Osteocyte (in vitro differentiated cells): ENCODE data around the gene TAMM41. TPM values are rescaled to one million over a fixed set of nuclear protein-coding genes. Genes with fewer than 3 reads are reported as not detected.

Source experiments
- DNase-seq: peaks from one replicate; pipeline ENCODE4 v3.0.0; 2021; ENCODE audit warnings: mixed read lengths; ENCODE audit not compliant: unreplicated experiment; ENCODE audit errors: extremely low spot score
- H3K27ac Mint-ChIP-seq: one replicate; pipeline ENCODE4 v1.8.0; 2021; ENCODE audit warnings: mild to moderate bottlenecking, mixed read lengths; ENCODE audit not compliant: unreplicated experiment
- H3K27me3 Mint-ChIP-seq: one replicate; pipeline ENCODE4 v1.8.0; 2021; ENCODE audit warnings: mixed read lengths; ENCODE audit not compliant: unreplicated experiment
- H3K36me3 Mint-ChIP-seq: one replicate; pipeline ENCODE4 v1.8.0; 2021; ENCODE audit warnings: mixed read lengths; ENCODE audit not compliant: unreplicated experiment
- H3K4me1 Mint-ChIP-seq: one replicate; pipeline ENCODE4 v1.8.0; 2021; ENCODE audit warnings: mixed read lengths; ENCODE audit not compliant: unreplicated experiment
- H3K4me3 Mint-ChIP-seq: one replicate; pipeline ENCODE4 v1.8.0; 2021; ENCODE audit warnings: mild to moderate bottlenecking, moderate library complexity, mixed read lengths; ENCODE audit not compliant: unreplicated experiment
- H3K9me3 Mint-ChIP-seq: one replicate; pipeline ENCODE4 v1.8.0; 2021; ENCODE audit warnings: mixed read lengths; ENCODE audit not compliant: unreplicated experiment
- CTCF ChIP-seq: fragments of 200-600 bp; sonication (generic); IDR thresholded peaks from 2 replicates; pipeline ENCODE4 v1.5.0; 2021; ENCODE audit warnings: antibody characterized with exemption, mild to moderate bottlenecking, moderate library complexity
- total RNA-seq: library from RNA; stranded (reverse); gene quantifications from 2 replicates; pipeline ENCODE4 v1.2.1, GENCODE V29; 2021

TAMM41 gene
- total RNA-seq, 1 donor from 2014 or later = 14.5 TPM

- H3K27ac Mint-ChIP-seq = peak overlapping the region; percentile 48
- no peaks in the 10 kb centered on the region for H3K9me3 Mint-ChIP-seq
- no peak for DNase-seq
- H3K4me1 Mint-ChIP-seq = peaks cover 3% of the 10 kb centered on the region
- H3K4me3 Mint-ChIP-seq = no peak overlapping the region
- H3K36me3 Mint-ChIP-seq = peaks cover 45% of the 10 kb centered on the region
- H3K27me3 Mint-ChIP-seq = no peaks in the 10 kb centered on the region
- TF ChIP-seq CTCF = no peak
These were observed 36.4 kb downstream of the TAMM41 start for GRCh38 chr3:11810276-11810675.

- H3K4me1 Mint-ChIP-seq = peaks cover 3% of the 10 kb centered on the region
- no peaks in the 10 kb centered on the region for H3K9me3 Mint-ChIP-seq
- no peak overlapping the region for H3K27ac Mint-ChIP-seq
- TF ChIP-seq CTCF = no peak
- no peak overlapping the region for H3K4me3 Mint-ChIP-seq
- DNase-seq = no peak
- H3K27me3 Mint-ChIP-seq = no peaks in the 10 kb centered on the region
- peaks cover 40% of the 10 kb centered on the region for H3K36me3 Mint-ChIP-seq
These were observed 38.5 kb downstream of the TAMM41 start for GRCh38 chr3:11808231-11808630.

GRCh38 chr3:11807686-11808085 is 39.0 kb downstream of the TAMM41 start:
- Mint-ChIP-seq H3K27me3 (no peaks in the 10 kb centered on the region), H3K9me3 (peaks cover under 1% of the 10 kb centered on the region), H3K27ac (no peak overlapping the region), H3K4me1 (peaks cover 3% of the 10 kb centered on the region), H3K36me3 (peaks cover 43% of the 10 kb centered on the region), H3K4me3 (no peak overlapping the region)
- TF ChIP-seq CTCF = no peak
- DNase-seq = no peak

- Mint-ChIP-seq H3K9me3 (peaks cover 10% of the 10 kb centered on the region), H3K27ac (no peak overlapping the region), H3K4me3 (no peak overlapping the region), H3K36me3 (peaks cover 56% of the 10 kb centered on the region), H3K27me3 (no peaks in the 10 kb centered on the region), H3K4me1 (peaks cover 3% of the 10 kb centered on the region)
- TF ChIP-seq CTCF = no peak
- no peak for DNase-seq
These were observed 41.0 kb downstream of the TAMM41 start for GRCh38 chr3:11805716-11806115.

- Mint-ChIP-seq H3K27ac (no peak overlapping the region), H3K27me3 (no peaks in the 10 kb centered on the region), H3K4me1 (no peaks in the 10 kb centered on the region), H3K9me3 (peaks cover 23% of the 10 kb centered on the region), H3K4me3 (no peak overlapping the region), H3K36me3 (peaks cover 66% of the 10 kb centered on the region)
- DNase-seq = no peak
- TF ChIP-seq CTCF = peak; percentile 76
These were observed 42.5 kb downstream of the TAMM41 start for GRCh38 chr3:11803977-11804892.
